Measurements from ENCODE around the gene CMC4. TPM values are rescaled to one million over a fixed set of nuclear protein-coding genes. Genes with fewer than 3 reads are reported as not detected.

The CMC4 gene
- 2.8 and 13.6 TPM in 2 replicates for total RNA-seq (2011; cell fraction: chromatin; rRNA removed; ENCODE audit: low replicate concordance)
- total RNA-seq (2011; cell fraction: nucleolus; rRNA removed): 1.7 and 2.2 TPM in 2 replicates
- total RNA-seq (2011; cell fraction: nucleoplasm; rRNA removed): 3.4 and 4.4 TPM in 2 replicates
- total RNA-seq (2014; rRNA removed): 10.4 and 12.2 TPM in 2 replicates
- 8.0 and 9.1 TPM in 2 replicates for total RNA-seq (2014; rRNA removed; fragmentation: Illumina TruSeq; extraction: Trizol)
- 8.2 and 10.2 TPM in 2 replicates for total RNA-seq (2015; rRNA removed; fragmentation: Illumina TruSeq; extraction: Trizol)
- total RNA-seq (2021): 5.3 and 5.4 TPM in 2 replicates
- 14.6 and 16.2 TPM in 2 replicates for polyA plus RNA-seq (2011; rRNA removed)
- 12.0 and 13.5 TPM in 2 replicates for polyA plus RNA-seq (2011; cell fraction: cytosol; rRNA removed)
- polyA plus RNA-seq (2011; cell fraction: nucleus; rRNA removed): 11.0 and 15.3 TPM in 2 replicates
- 9.8 and 12.7 TPM in 2 replicates for polyA plus RNA-seq (2012)
- 12.4 and 13.8 TPM in 2 replicates for polyA plus RNA-seq (2014; fragmentation: Illumina TruSeq; extraction: Trizol)
- 1 to 10 TPM; 3.5 to 6.3 TPM for polyA plus RNA-seq (2014; fragmentation: Nextera tagmentation; extraction: Ambion mirVana)
- polyA plus RNA-seq (2014; rRNA removed): 16.9 and 19.8 TPM in 2 replicates
- polyA minus RNA-seq (2011; rRNA and poly(A)+ RNA removed): 4.2 and 6.3 TPM in 2 replicates
- 1.7 TPM in 1 of 2 replicates, not detected in the other for polyA minus RNA-seq (2011; cell fraction: cytosol; rRNA and poly(A)+ RNA removed)
- 1.9 and 5.8 TPM in 2 replicates for polyA minus RNA-seq (2011; cell fraction: nucleus; rRNA and poly(A)+ RNA removed)
- percentile 77 among the genes with signal in this experiment for Bru-seq, nascent RNA
- BruChase-seq, experiment 1, labeled RNA remaining after a 2-hour chase: percentile 68 among the genes with signal in this experiment
- BruChase-seq, experiment 2, labeled RNA remaining after a 6-hour chase: percentile 67 among the genes with signal in this experiment
- long read RNA-seq, experiment 1, transcript CMC4-202 (3 exons, 1,107 nt): major isoform, 24 of 28 reads
- long read RNA-seq, experiment 1, partial matches to known transcripts: 4 of 28 reads
- long read RNA-seq, experiment 1, other reads (novel, unspliced or antisense): 0 of 28 reads
- long read RNA-seq, experiment 2, transcript CMC4-202 (3 exons, 1,107 nt): major isoform, 11 of 13 reads
- long read RNA-seq, experiment 2, partial matches to known transcripts: 0 of 13 reads
- long read RNA-seq, experiment 2, other reads (novel, unspliced or antisense): 2 of 13 reads
- long read RNA-seq, experiment 3, transcript CMC4-202 (3 exons, 1,107 nt): major isoform, 11 of 11 reads
- long read RNA-seq, experiment 3, partial matches to known transcripts: 0 of 11 reads
- long read RNA-seq, experiment 3, other reads (novel, unspliced or antisense): 0 of 11 reads

GRCh38 chrX:155070975-155071693 is at the start of gene CMC4, which contains the start of the genes BRCC3 and MTCP1:
Gene CMC4 (minus strand): TSS chrX:155071136. CDS start chrX:155064023, 7,113 bp downstream.
Gene BRCC3 (plus strand): TSS chrX:155071508. CDS start chrX:155071528, 20 bp downstream.
Gene MTCP1 (minus strand): TSS chrX:155071136. CDS start chrX:155066010, 5,126 bp downstream.
- Histone ChIP-seq H3K9me1 (ENCODE audit: control insufficient read depth, insufficient read depth, low read length) (no peaks in the 10 kb centered on the region), H3K4me2 (ENCODE audit: insufficient read depth, low read length) (peak within 1 kb of the TSS; percentile 90), H3K27ac (ENCODE audit: extremely low read depth, low read depth, low read length) (peak within 1 kb of the TSS; percentile 80), H2AFZ (ENCODE audit: low read depth, low read length) (peak within 1 kb of the TSS; percentile 92), H3K9ac (ENCODE audit: insufficient read depth in 1 of 2, low read depth in 2 of 2, low read length in 2 of 2) (peak within 1 kb of the TSS; percentile 82 to 98), H3K36me3 (ENCODE audit: control insufficient read depth, insufficient read depth, low read length) (peaks cover 35% of the 10 kb centered on the region), H3K4me3 (peak within 1 kb of the TSS; percentile 71), H3K4me1 (replicated peaks in 1 of 2; ENCODE audit: control insufficient read depth in 2 of 2, insufficient read depth in 2 of 2, low read length in 2 of 2) (peaks cover 4 to 11% of the 10 kb centered on the region in 2 experiments; a peak in 4 of 5 replicates), H3K27me3 (ENCODE audit: control insufficient read depth in 2 of 2, insufficient read depth in 2 of 2, low read length in 2 of 2) (no peaks in the 10 kb centered on the region), H3K9me3 (replicated peaks; ENCODE audit: control insufficient read depth, insufficient read depth, low read depth, low read length) (no peaks in the 10 kb centered on the region), H4K20me1 (replicated peaks; ENCODE audit: control insufficient read depth, insufficient read depth, low read length) (no peaks in the 10 kb centered on the region), H3K79me2 (ENCODE audit: control insufficient read depth, insufficient read depth, low read length) (peaks cover 69% of the 10 kb centered on the region)
- intact Hi-C loops (cut with micrococcal nuclease) (loop anchor here (2.0 to 5.0 kb wide), 2 partner anchors 146 to 309 kb away; partner anchors contain the start of genes DKC1 and VBP1), in situ Hi-C loops (cut with MboI) (no loop called here)
- FAIRE-seq: peak; percentile 79
- ChIA-PET CTCF (ENCODE audit: low intra/inter-chr PET ratio) (no interaction called here), POLR2A (interaction anchor here (0.9 to 1.2 kb wide), 3 partner anchors 10 to 34 kb away, joined by 3 read pairs; no protein-coding TSS in a partner anchor)
- peak; percentile 90 to 94 (median 92) for DNase-seq (ENCODE audit: extremely low read depth in 1 of 4, low spot score in 3 of 4)
- no TSS peak for BruUV-seq (replicated peaks)
- peak; percentile 95 for ATAC-seq
- 1% methylated on average over 32 of the region's 81 CpGs for WGBS (ENCODE audit: insufficient coverage, low coverage, missing lambda C conversion rate)
- TF ChIP-seq MBD2 (IDR thresholded peaks at IDR 0.05; ENCODE audit: borderline replicate concordance, low read depth) (0 out of 2 replicates have a peak, but pooled peaks have one; percentile 29), DACH1 (IDR thresholded peaks at IDR 0.05; ENCODE audit: partially characterized antibody) (no peak), LARP7 (IDR thresholded peaks at IDR 0.05) (no peak), CXXC5 (CRISPR knock-in tag; IDR thresholded peaks at IDR 0.05) (peak; percentile 89), HMGN3 (IDR thresholded peaks at IDR 0.05; ENCODE audit: borderline replicate concordance, extremely low read depth, insufficient read length, low read depth, low read length) (peak; percentile 77), TAF7 (tag; IDR thresholded peaks at IDR 0.05) (peak; percentile 78), NFRKB (IDR thresholded peaks at IDR 0.05; ENCODE audit: low read depth) (peak; percentile 81), ZNF766 (CRISPR knock-in tag; conservative IDR thresholded peaks at IDR 0.05) (no peak), FOS (IDR thresholded peaks at IDR 0.05; ENCODE audit: extremely low read depth, insufficient read length) (no peak), E4F1 (CRISPR knock-in tag; IDR thresholded peaks at IDR 0.05; ENCODE audit: borderline replicate concordance) (no peak), SRSF7 (optimal IDR thresholded peaks at IDR 0.05; ENCODE audit: low read depth, low read length) (no peak), HNRNPLL (IDR thresholded peaks at IDR 0.05; ENCODE audit: low read depth, low read length, poor library complexity, severe bottlenecking) (peak; percentile 18)
- TF ChIP-seq, protein P1, sequence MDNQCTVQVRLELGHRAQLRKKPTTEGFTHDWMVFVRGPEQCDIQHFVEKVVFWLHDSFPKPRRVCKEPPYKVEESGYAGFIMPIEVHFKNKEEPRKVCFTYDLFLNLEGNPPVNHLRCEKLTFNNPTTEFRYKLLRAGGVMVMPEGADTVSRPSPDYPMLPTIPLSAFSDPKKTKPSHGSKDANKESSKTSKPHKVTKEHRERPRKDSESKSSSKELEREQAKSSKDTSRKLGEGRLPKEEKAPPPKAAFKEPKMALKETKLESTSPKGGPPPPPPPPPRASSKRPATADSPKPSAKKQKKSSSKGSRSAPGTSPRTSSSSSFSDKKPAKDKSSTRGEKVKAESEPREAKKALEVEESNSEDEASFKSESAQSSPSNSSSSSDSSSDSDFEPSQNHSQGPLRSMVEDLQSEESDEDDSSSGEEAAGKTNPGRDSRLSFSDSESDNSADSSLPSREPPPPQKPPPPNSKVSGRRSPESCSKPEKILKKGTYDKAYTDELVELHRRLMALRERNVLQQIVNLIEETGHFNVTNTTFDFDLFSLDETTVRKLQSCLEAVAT (IDR thresholded peaks at IDR 0.05): 0 out of 4 replicates have a peak, but pooled peaks have one; percentile 22 to 34
